HUDEP-2 (cell line): ENCODE data around the gene KRT86.
A peak's percentile ranks its signal among the peaks of the same experiment; 100 is the strongest.
"Not testable (repeated sequence)": the region's sequence is repeated elsewhere in the genome, so short reads cannot be mapped to it uniquely, and the experiment has no call there.

Experiments used
- DNase-seq, 76 experiments: peaks; one replicate each; lab custom pipeline; 2025; ENCODE audit not compliant: unreplicated experiment in 76 of 76; lab: John Stamatoyannopoulos, UW

KRT86 gene

DNA sequence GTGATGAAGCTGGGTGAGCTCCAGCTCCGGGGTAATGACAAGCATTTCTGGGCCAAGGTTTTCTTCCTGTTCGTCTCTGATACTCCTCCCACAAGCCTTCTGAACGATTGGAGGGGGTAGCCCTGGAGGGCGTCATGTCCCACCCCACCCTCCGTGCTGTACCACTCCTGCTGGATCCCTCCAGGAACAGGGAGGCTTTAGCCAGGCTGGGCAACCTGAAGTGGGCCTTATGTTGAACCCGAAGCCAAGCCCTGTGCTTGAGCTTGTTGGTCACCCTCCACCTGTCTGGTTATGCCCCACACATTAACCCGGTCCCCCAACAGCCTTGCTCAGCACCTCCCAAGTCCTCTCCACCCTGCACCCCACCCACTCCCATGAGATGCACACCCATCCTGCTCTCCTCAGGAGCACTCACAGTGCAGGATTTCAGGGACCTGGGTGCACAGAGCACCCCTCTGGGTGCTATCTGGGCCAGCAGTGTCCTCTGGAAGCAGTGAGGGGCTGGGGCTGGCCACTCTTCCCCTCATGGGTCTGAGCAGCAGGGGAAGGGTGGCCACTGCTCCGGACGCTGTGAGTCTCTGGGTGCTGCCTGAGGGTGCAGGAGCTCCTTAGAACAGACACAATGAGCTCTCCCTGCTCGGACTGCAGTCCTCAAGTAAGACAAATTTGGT lies 53.5 kb downstream of the KRT86 start:
- DNase-seq = no peak

DNA sequence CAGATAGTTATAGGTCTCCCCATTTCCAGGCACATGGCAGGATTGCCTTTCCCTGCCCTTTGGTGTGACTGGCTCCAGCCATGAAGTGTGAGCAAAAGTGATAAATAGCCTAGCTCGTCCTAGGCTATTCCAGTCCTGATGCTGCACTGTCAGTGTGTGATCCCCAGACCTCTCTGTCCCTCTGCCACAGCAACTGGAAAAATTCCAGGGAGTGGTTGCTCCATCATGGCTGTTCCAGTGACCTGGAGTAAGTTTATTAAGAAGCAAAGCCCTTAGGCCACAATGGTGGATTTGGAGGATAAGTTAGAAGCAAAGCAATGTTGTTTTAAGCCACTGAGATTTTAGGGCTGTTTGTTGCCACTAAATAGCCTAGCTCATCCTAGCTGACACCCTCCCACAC lies 56.6 kb downstream of the KRT86 start:
- DNase-seq = no peak

DNA sequence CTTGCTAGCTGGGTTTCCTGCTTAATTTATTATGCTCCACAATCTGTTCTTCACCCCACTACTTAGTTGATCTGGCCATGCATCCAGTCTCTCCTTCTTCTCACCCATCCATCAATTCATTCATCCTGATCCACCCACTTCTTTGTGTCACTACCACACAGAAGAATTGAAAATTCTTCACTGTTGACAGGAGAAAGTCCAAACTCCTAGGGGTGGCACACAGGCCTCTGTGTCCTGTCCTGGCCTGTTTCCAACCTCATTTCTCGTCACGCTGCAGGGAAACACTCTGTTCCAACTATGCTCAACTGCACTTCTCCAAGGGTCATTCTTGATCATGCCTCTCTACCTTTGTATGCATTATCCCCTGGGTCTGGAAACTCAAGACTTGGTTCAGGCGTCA lies 57.4 kb downstream of the KRT86 start:
- DNase-seq = no peak

DNA sequence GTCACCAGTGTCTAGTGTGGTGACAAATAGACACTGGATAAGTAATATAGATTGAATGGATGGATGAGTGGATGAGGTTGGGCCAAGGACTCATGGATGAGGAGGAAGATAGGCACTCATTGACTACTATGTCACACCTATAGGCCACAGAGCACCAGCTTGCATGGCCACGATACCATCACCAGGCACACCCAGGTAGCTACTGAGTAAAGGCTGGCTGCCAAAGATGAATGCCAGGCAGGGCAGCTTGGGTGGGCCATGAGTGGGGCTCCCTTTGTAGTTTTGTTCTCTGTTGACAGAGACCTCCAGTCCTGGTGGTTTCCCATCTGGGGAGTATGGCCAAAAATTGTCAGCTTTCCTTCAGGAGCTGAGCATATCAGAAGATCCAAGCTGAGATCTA lies 57.9 kb downstream of the KRT86 start:
- DNase-seq = no peak

DNA sequence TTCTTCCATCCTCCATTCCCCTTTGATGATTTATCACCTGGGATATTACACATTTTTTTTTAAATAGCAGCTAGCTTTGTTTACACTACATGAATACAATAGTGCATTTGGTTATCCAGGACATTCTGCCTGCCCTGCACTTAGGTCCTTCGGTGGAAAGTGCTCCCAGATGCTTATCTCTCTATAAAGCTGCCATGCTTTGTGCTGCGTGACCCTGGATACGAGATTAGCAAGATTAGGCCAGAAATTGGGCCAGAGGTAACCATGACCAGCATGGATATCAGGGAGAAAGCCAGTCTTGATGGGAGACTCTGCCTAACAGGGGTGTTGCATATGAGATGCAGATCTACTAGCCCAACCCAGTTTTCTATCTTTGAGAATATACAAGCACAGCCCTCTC lies 58.9 kb downstream of the KRT86 start:
- DNase-seq = no peak

DNA sequence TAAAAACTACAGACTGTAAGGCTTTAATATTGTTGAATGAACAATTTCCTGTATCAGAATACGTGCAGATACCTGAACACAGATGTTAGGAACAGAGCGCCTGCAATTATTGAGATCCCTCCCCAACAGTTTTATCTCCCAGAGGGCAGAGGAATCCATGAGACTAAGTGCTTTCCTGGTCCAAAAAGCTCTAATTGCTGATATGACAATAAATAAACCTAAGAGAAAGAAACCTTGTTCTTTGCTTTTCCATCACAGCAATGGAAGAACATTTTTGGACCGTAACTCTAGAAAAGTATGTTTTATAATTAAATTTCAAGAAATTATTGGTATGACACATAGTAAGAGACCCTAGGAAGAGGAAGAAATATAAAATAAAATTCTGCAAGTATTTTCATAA lies 59.7 kb downstream of the KRT86 start:
- no peak for DNase-seq

DNA sequence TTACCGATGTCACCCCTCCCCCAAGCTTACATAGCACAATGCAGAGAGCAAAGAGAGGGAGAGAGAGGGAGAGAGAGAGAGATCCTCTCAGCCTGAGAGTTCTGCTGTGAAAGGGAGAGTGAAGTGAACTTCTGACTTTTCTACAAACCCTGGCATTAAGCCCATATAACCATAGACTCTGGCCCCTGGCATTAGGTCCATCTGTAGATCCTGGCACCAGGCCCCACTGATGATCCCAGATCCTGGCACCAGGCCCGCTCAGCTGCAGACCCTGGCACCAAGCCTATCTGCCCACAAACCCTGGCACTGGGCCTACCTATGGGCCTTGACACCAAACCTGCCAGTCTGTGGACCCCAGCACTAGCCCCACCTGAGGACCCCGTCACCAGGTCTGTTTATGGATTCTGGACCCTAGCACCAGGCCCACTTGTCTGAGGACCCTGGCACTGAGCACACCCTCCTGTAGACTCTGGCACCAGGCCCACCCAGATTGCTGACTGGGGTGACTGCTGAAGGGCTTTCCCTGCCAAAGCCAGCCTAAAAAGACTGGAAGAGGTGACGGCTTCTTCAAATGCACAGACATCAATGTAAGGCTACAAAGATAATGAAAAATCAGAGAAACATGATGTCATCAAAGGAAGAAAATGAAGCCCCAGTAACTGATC lies 61.3 kb downstream of the KRT86 start:
- DNase-seq = peak in 34 of 76 experiments; percentile 1 to 45 (median 12)

DNA sequence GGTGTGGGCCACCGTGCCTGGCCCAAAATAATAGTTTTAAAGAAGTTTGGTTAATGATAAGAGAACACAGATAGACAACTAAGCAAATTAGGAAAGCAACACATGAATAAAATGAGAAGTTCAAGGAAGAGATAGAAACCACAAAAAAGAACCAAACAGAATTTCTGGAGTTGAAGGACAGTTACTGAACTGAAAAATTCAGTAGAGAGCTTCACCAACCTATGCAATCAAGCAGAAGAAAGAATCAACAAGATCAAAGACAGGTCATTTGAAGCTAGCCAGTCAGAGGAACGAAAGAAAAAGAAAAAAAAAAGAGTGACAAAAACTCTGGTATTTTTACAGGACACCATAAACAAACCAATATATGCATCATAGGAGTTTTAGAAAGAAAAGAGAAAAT lies 62.2 kb downstream of the KRT86 start:
- DNase-seq = no peak

DNA sequence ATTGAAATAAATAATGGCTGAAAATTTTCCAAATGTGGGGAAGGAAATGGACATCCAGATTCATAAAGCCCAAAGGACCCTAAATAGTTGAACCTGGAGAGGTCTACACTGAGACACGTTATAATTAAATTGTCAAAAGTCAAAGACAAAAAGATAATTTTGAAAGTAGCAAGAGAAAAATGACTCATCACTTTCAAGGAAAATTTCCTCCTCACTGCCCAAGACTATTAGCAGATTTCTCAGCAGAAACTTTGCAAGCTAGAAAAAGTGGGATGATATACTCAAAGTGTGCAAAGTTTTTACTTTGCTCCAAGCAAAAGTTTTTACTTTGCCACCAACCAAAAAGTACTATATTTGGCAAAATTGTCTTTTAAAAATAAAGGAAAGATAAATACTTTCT lies 62.6 kb downstream of the KRT86 start:
- no peak for DNase-seq

DNA sequence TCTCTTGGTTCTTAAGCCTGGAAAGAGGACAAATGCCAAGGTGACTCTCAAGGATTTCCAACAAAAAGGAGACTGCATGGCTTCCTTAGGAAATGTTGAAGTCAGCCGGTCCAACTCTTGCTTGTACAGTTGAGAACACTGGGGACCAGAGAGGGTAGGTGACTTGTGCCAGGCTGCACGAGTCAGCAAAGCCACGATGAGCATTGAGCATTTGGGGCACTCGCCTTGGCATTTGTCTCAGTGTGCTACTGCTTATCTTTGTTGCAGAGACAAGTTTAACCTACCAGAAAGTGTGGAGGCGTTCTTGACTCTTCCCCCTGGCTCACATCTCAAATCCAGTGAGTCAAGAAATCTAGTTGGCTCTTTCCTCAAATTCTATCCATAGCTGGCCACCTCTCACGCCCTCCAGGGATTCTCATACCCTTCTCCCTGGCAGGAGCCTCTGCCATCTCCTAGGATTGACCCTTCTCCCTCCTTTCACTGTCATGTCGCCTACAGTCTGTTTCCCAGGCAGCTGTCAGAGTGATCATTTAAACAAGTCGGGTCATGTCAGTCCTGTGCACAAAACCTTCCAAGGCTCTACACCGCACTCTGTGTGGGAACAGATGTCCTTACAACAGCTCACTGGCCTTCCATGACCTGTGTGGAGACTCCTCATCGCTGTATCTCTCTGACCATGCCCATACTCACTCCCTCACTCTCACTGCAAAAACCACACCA lies 64.0 kb downstream of the KRT86 start:
- DNase-seq = peak in 2 of 76 experiments; percentile 2 to 5

DNA sequence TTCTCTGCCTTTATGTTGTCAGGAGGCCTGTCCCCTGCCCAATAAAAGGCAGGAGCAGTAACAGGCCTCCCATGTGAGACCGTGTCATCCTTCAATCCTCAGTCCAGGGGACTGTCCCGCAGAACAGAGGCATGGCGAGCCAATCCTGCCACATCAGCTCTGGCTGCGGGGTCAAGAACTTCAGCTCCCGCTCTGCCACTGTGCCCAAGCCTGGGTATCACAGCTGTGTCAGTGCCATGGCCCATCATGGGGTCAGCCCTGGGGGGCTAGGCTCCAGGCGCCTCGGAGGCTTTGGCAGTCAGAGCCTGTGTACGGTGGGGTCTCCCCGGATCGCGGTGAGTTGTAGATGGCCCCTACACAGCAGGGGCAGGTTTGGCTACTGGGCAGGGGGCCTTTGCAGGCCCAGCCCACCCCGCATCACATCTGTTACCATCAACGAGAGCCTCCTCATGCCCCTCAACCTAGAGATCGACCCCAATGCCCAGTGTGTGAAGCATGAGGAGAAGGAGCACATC lies 66.7 kb downstream of the KRT86 start:
- DNase-seq = no peak

DNA sequence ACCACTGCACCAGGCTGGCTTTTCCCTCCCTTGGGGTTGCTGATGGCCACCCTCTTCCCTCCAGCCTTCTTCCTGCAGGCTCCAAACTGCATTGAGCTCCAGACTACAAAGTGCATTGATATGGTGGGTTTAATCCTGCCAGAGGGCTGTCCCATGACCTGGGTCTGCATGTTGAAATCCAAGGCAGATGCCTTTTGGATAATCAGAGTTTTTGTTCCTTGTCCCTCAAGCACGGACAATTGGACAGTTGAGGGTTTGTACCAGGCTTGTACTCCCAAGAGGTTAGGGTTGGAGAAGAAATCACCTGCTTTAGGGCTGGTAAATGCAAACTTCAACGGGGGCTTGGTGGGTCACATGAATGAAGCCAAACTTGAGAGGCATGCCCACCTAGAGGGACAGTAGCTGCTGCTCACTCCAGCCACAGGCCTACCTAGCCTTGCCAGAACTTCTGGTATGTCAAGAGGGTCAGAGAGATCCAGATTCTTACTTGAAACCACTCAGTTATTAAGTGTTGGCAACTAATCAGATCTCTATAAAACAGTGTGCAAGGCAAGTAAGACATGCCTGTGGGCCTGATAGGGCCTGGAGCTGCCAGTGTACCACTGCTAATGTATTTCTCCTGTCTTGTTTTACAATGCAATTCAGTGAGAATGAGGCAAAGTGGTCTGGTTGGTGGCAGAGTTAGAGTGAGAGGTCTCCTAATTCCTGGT lies 68.5 kb downstream of the KRT86 start:
- DNase-seq = no peak

DNA sequence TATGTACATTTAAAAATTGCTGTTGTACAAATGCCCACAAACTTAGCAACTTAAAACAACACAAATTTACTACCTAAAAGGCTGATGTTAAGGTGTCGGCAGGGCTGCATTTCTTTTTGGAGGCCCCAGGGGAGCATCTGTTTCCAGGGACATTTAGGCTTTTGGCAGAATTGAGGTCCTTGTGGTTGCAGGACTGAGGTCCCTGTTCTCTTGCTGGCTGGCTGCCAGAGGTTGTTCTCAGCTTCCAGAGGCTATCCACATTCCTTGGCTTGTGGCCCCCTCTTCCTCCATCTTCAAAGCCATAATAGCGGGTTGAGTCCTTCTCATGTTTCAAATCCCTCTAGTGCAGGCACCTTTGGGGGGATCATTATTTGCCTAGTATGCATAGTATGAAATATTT lies 69.1 kb downstream of the KRT86 start:
- DNase-seq = no peak

DNA sequence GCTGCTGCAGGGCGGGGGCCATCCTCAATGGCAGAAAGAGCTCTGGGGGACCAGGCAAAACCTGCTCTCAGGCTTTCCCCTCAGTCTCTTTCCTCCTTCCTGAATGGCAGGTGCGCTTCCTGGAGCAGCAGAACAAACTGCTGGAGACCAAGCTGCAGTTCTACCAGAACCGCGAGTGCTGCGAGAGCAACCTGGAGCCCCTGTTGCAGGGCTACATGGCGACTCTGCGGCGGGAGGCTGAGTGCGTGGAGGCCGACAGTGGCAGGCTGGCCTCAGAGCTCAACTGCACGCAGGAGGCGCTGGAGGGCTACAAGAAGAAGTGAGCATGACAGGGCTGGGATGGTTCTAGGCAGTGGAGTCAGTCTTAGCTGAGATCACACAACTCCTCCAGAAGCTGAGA lies 69.7 kb downstream of the KRT86 start:
- DNase-seq = no peak

DNA sequence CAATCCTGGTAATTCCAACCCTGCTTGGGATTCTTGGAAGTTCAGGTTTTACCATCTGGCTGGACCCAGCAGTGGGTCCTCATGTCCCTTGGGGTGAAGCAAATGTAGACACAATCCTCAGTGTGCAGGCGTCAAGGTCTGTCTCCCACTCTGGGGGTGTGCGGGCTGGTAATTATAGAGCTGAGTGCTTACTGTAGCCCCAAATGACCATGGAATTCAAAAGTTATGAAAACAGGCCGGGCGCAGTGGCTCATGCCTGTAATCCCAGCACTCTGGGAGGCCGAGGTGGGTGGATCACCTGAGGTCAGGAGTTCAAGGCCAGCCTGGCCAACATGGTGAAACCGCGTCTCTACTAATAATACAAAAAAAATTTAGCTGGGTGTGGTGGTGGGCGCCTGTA lies 70.6 kb downstream of the KRT86 start:
- DNase-seq = not testable (repeated sequence)

DNA sequence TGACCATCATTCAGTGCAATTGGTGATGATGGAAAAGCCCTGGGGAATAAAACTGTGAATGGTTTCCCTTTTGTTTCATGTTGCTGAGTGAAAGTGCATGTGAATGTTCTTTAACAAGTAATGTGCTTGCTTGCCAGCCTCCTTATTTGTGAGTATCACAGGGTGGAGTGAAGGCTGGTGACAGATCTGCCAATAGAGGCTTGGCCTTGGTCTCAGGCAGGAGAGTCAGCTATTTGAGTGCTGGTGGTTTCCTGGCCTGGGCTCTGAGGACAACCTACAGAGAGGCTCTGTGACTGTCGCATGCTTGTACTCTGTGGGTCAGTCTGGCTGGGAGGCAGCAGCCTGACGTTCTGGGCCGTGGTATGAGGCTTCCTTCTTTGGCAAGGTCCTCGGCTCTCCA lies 72.1 kb downstream of the KRT86 start:
- DNase-seq = no peak

DNA sequence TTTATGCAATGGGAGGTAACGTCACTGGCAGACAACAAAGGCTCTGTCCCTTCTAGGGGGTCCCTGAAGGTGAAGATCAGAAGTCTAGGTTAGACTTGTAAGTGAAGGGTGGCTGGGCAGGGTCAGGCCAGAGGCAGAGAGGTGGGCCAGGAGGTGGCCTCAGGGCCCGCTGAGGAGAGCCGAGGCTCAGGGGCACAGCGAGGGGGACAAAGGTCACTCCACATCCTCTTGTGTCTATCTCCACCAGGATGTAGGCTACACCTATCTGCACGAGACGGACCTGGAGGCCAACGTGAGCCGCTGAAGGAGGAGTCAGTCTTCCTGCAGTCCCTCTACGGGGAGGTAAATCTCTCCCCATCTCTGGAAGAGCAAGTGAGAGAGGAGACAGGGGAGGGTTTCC lies 72.6 kb downstream of the KRT86 start:
- no peak for DNase-seq

DNA sequence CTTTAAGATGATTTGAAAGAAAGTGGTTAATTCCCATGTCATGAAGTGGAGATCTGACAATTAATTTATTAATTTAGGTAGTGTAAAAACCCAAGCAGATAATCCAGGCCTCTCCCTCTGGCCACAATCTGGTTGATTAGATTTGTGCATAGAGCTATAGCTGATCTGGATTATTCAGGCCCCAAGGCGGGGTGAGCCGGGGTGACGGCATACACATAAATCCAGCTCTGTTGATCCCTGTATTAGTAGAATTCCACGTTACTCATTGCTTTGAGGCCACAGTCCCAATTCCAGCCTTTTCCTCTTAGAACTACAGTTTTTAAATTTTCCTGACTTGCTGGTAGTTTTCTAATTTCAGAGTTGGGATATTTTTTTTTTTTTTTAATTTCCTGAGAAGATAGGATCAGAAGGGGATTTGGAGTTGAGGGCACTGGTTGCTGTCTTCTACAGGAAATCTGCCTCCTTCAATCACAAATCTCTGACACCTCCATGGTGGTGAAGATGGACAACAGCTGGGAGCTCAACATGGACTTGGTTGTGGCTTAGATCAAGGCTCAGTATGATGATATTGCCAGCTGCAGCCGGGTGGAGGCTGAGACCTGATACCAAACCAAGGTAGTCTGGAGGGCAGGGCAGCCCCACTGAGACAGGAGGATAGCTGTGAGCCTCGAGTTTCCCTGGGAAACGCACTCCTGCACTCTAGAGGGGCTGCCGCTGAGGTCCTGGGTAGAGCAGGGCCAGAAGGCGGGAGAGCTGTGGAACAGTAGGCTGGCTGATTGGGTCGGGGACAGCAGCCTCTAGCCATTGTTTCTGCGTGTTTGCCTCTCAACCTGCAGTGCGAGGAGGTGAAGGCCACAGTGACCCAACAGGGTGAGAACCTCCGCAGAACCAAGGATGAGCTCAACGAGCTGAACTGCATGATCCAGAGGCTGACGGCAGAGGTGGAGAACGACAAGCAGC lies 73.4 kb downstream of the KRT86 start:
- DNase-seq = no peak

DNA sequence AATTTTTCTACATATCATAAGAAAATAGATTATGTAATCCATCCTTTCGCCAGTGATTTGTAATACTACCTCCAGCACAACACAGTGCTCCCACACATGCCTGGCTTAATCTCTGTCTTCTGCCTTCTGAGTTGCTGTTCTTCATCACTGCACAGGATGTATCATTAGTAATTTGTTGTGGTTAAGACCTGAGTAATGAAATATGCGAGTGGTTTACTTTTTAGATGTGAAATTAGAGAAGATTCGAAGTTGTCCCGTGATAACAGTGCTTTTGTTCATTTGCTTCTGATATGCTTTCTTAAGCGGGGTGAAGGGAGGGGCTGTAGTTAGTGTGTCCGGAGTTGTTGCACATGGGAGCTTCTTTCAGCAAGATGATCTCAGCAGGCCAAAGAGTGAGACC lies 74.8 kb downstream of the KRT86 start:
- no peak for DNase-seq

DNA sequence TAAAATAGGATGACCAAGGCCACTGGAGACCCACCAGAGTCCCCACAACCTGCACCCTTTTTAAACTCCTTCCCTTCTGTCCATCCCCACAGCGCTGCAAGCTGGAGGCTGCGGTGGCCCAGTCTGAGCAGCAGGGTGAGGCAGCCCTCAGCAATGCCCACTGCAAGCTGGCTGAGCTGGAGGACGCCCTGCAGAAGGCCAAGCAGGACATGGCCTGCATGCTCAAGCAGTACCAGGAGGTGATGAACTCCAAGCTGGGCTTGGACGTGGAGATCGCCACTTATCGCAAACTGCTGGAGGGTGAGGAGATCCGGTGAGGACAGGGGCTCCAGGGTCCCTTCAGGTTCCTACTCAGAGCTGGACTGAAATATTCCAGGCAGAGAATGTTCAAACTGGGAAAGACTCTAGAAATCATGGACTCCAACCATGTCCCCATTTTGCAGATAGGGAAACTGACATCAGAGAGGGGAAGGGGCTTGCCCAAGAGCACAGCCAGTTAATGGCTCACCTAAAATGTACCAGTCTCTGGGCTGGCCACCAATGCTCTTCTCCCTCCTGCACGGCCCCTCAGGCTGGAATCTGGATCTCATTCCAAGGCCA lies 75.7 kb downstream of the KRT86 start:
- no peak for DNase-seq
